ENCODE data around the gene BLMH.
A peak's percentile ranks its signal among the peaks of the same experiment; 100 is the strongest.

DNA sequence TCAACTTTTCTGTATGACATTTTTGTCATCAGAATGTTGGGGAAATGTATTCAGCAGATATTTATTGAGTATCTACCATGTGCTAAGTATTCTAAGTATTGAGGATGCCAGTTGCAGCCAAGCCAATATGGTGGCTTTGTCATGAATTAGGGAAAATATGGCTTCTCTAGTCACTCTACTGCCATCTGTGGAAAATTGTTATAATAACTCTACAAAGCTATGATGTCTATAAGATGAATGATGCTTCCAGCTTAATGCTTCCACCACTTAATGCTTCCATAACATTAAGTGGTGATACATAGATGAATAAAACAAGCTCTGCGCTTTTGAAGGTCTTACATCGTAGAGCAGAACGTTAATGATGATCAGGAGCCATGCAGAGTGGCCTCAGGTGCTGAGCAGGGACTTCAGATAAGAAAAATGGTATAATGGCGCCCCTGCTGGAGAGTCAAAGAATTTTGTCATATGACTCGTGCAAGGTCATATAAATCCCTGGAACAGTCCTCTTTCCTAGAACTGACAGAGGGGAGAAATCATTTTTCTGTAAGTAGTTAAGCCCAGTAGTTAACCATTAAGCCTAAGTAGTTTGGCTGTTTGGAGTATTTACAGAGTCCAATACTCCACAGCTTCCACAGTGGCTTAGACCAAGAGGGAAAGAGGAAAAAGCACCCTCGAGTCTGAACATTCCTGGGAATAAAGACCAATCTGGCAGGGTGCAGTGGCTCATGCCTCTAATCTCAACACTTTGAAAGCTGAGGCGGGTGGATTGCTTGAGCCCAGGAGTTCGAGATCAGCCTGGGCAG lies 44.8 kb upstream of the BLMH start:
- TF ChIP-seq NBN (IDR thresholded peaks at IDR 0.05; ENCODE audit: low read depth) (peak; percentile 86), EZH2 (IDR thresholded peaks at IDR 0.05; ENCODE audit: borderline replicate concordance, low read depth, low read length) (no peak), TAF15 (IDR thresholded peaks at IDR 0.05; ENCODE audit: low read depth, low read length) (no peak), SAP30 (IDR thresholded peaks at IDR 0.05; ENCODE audit: borderline replicate concordance, insufficient read depth, low read depth, low read length, poor library complexity, severe bottlenecking) (no peak), PHF8 (IDR thresholded peaks at IDR 0.05; ENCODE audit: borderline replicate concordance, low read length) (no peak), RHOXF2B (CRISPR knock-in tag; conservative IDR thresholded peaks at IDR 0.05) (no peak), ZHX1 (conservative IDR thresholded peaks at IDR 0.05; ENCODE audit: low read length) (no peak), CHD2 (IDR thresholded peaks at IDR 0.05; ENCODE audit: low read depth, low read length) (no peak), BHLHE40 (IDR thresholded peaks at IDR 0.05; ENCODE audit: low read length) (0 out of 2 replicates have a peak, but pooled peaks have one; percentile 31), HNRNPK (IDR thresholded peaks at IDR 0.05; ENCODE audit: low read depth, low read length, poor library complexity, severe bottlenecking) (no peak)
- TF ChIP-seq, protein P1, sequence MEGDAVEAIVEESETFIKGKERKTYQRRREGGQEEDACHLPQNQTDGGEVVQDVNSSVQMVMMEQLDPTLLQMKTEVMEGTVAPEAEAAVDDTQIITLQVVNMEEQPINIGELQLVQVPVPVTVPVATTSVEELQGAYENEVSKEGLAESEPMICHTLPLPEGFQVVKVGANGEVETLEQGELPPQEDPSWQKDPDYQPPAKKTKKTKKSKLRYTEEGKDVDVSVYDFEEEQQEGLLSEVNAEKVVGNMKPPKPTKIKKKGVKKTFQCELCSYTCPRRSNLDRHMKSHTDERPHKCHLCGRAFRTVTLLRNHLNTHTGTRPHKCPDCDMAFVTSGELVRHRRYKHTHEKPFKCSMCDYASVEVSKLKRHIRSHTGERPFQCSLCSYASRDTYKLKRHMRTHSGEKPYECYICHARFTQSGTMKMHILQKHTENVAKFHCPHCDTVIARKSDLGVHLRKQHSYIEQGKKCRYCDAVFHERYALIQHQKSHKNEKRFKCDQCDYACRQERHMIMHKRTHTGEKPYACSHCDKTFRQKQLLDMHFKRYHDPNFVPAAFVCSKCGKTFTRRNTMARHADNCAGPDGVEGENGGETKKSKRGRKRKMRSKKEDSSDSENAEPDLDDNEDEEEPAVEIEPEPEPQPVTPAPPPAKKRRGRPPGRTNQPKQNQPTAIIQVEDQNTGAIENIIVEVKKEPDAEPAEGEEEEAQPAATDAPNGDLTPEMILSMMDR (IDR thresholded peaks at IDR 0.05 in 2 of 3, conservative IDR thresholded peaks at IDR 0.05 in 1 of 3; ENCODE audit: insufficient read depth in 2 of 3, low read depth in 1 of 3, low read length in 3 of 3), result peak; percentile 80 to 90 (median 85)
- TF ChIP-seq, protein P2, sequence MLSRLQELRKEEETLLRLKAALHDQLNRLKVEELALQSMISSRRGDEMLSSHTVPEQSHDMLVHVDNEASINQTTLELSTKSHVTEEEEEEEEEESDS (CRISPR knock-in tag; IDR thresholded peaks at IDR 0.05), result no peak

All from K562 (cell line).